PC-9 (cell line): ENCODE results near the gene TBC1D22A. TPM values are rescaled to one million over a fixed set of nuclear protein-coding genes. Genes with fewer than 3 reads are reported as not detected.
"Not testable (repeated sequence)": the region's sequence is repeated elsewhere in the genome, so short reads cannot be mapped to it uniquely, and the experiment has no call there.

Experiments
- BruUV-seq: library from RNA; stranded (reverse); fragments of 400-500 nt; replicated peaks from 2 replicates; lab custom pipeline; 2021; lab: Mats Ljungman, UMichigan
- CTCF ChIA-PET: fragments of 300-600 bp; sonication (Branson Sonifier 250); formaldehyde crosslinking; loops from one replicate; lab custom pipeline; 2022; ENCODE audit warnings: antibody characterized with exemption; lab: Charles Lee
- POLR2A ChIA-PET: fragments of 300-600 bp; sonication (Branson Sonifier 250); formaldehyde crosslinking; loops from one replicate; lab custom pipeline; 2022; ENCODE audit warnings: antibody characterized with exemption; ENCODE audit not compliant: unreplicated experiment; lab: Charles Lee
- DNase-seq, 2 experiments: peaks; one replicate each; pipeline versions ENCODE4 v3.0.0 to v3.0.0-alpha.2; 2015 to 2022; ENCODE audit warnings: mixed read lengths in 1 of 2
- H2AFZ ChIP-seq: fragments of 200-600 bp; sonication (generic); 2 replicates; pipeline ENCODE4 v1.8.1; 2017; ENCODE audit warnings: antibody characterized with exemption
- H3F3A ChIP-seq: fragments of 200-600 bp; sonication (generic); 2 replicates; pipeline ENCODE4 v1.8.1; 2017; ENCODE audit warnings: antibody characterized with exemption, mild to moderate bottlenecking, low read depth; ENCODE audit not compliant: insufficient read depth
- H3K27ac ChIP-seq: fragments of 200-600 bp; sonication (generic); 2 replicates; pipeline ENCODE4 v1.6.1; 2016; ENCODE audit warnings: mixed run types
- H3K27me3 ChIP-seq: fragments of 200-600 bp; sonication (generic); 2 replicates; pipeline ENCODE4 v1.6.1; 2016; ENCODE audit warnings: low read depth, mixed run types; ENCODE audit not compliant: insufficient read depth
- H3K36me3 ChIP-seq: fragments of 200-600 bp; sonication (generic); 2 replicates; pipeline ENCODE4 v1.6.1; 2016; ENCODE audit warnings: low read depth, mixed run types
- H3K4me1 ChIP-seq: fragments of 200-600 bp; sonication (generic); replicated peaks from 2 replicates; pipeline ENCODE4 v1.6.1; 2016; ENCODE audit warnings: mixed run types; ENCODE audit not compliant: insufficient read depth
- H3K4me2 ChIP-seq: fragments of 200-600 bp; sonication (generic); 2 replicates; pipeline ENCODE4 v1.6.1; 2017; ENCODE audit warnings: mixed run types
- H3K4me3 ChIP-seq: fragments of 200-600 bp; sonication (generic); 2 replicates; pipeline ENCODE4 v1.6.1; 2016; ENCODE audit warnings: mixed run types
- H3K79me2 ChIP-seq: fragments of 200-600 bp; sonication (generic); 2 replicates; pipeline ENCODE4 v1.6.1; 2017; ENCODE audit warnings: low read depth, mixed run types
- H3K9me2 ChIP-seq: fragments of 200-600 bp; sonication (generic); 2 replicates; pipeline ENCODE4 v1.8.1; 2017; ENCODE audit warnings: mild to moderate bottlenecking; ENCODE audit not compliant: insufficient read depth
- H3K9me3 ChIP-seq: fragments of 200-600 bp; sonication (generic); 2 replicates; pipeline ENCODE4 v1.8.1; 2016; ENCODE audit warnings: low read depth; ENCODE audit not compliant: insufficient read depth
- H4K20me1 ChIP-seq: fragments of 200-600 bp; sonication (generic); 2 replicates; pipeline ENCODE4 v1.8.1; 2017; ENCODE audit not compliant: insufficient read depth
- EZH2 ChIP-seq: fragments of 200-600 bp; sonication (generic); IDR thresholded peaks from 2 replicates; pipeline ENCODE4 v1.8.0; 2017; ENCODE audit warnings: antibody characterized with exemption, low read depth
- intact Hi-C: fragments of 100-400 bp; cut with micrococcal nuclease; formaldehyde crosslinking; loops from one replicate; pipeline ENCODE4 v1.10.0; 2022; ENCODE audit not compliant: unreplicated experiment
- total RNA-seq: library from RNA; stranded (reverse); gene quantifications from 2 replicates; pipeline ENCODE4 v1.2.3, GENCODE V29; 2021
- TF ChIP-seq, protein P1 (sequence below): fragments of 200-600 bp; sonication (generic); conservative IDR thresholded peaks from 2 replicates; pipeline ENCODE4 v1.6.1; 2017; ENCODE audit warnings: mixed run types, antibody characterized with exemption, mild to moderate bottlenecking, moderate library complexity

Gene TBC1D22A
- total RNA-seq, 1 experiment from 2014 or later = 40.3 TPM

DNA sequence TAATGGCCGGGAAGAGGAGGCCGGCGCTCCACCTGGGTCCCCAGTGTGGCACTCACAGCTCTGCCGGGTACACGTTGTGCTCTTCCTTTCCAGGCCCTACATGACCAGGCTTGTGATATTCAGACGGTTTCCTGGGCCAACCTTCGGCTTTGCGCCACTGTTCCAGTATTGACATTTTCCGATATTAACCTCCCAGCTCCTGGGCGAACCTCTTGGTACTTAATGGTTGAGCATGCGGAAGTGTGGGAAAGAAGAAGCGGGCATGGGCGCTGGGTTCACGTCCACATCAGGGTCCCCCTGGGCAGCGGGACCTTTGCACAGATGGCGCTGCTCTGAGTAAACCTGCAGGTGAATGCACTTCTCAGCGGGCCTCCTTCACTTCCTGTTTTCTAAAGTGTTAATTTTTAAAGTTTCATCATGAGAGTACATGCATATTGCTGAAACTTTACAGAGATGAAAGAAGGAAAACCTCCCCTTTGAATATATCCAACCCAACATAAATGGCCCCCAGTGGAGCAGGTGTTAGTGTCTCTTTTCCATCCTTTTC, 286.7 kb downstream of the TBC1D22A start:
- no peak overlapping the region for H3K4me3 ChIP-seq
- H3K79me2 ChIP-seq = no peaks in the 10 kb centered on the region
- H2AFZ ChIP-seq = no peak overlapping the region
- no peaks in the 10 kb centered on the region for H3K9me3 ChIP-seq
- TF ChIP-seq, protein P1, sequence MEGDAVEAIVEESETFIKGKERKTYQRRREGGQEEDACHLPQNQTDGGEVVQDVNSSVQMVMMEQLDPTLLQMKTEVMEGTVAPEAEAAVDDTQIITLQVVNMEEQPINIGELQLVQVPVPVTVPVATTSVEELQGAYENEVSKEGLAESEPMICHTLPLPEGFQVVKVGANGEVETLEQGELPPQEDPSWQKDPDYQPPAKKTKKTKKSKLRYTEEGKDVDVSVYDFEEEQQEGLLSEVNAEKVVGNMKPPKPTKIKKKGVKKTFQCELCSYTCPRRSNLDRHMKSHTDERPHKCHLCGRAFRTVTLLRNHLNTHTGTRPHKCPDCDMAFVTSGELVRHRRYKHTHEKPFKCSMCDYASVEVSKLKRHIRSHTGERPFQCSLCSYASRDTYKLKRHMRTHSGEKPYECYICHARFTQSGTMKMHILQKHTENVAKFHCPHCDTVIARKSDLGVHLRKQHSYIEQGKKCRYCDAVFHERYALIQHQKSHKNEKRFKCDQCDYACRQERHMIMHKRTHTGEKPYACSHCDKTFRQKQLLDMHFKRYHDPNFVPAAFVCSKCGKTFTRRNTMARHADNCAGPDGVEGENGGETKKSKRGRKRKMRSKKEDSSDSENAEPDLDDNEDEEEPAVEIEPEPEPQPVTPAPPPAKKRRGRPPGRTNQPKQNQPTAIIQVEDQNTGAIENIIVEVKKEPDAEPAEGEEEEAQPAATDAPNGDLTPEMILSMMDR = no peak
- TF ChIP-seq EZH2 = no peak
- BruUV-seq = no TSS peak
- H4K20me1 ChIP-seq = peaks cover 32% of the 10 kb centered on the region
- H3K27me3 ChIP-seq = no peaks in the 10 kb centered on the region
- H3K4me1 ChIP-seq = no peaks in the 10 kb centered on the region
- H3K9me2 ChIP-seq = no peaks in the 10 kb centered on the region
- H3F3A ChIP-seq = peaks cover 2% of the 10 kb centered on the region; the same call in 1 of the 2 replicates
- intact Hi-C loops = no loop called here
- CTCF ChIA-PET = no interaction called here
- no peak for DNase-seq
- no peaks in the 10 kb centered on the region for H3K36me3 ChIP-seq
- POLR2A ChIA-PET = no interaction called here
- H3K27ac ChIP-seq = no peak overlapping the region
- H3K4me2 ChIP-seq = no peak overlapping the region

DNA sequence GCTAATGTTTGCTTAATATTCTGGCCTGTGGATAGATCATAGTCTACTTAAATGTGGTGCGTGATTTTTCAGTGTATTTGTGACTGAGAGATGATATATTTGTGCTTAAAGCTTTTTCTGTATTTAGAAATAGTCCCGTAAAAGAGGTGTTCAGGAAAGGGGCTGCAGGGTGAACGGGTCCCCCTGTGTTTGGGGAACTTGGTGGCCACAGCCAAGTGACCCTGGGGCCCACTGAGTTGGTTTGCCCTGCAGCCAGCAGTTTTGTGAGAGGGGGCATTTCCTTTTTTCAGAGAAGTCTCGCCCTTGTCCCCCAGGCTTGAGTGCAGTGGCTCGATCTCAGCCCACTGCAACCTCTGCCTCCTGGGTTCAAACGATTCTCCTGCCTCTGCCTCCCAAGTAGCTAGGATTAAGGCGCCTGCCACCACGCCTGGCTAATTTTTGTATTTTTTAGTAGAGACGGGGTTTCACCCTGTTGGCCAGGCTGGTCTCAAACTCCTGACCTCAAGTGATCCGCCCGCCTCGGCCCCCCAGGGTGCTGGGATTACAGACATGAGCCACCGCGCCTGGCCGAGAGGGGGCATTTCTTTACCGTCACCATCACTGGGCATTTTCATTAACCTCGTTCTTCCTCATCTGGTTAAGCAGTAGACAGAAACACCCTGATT, 287.4 kb downstream of the TBC1D22A start:
- H3K9me3 ChIP-seq, POLR2A ChIA-PET, H3K4me2 ChIP-seq, H3K27ac ChIP-seq, H2AFZ ChIP-seq, H3K36me3 ChIP-seq, H3K4me3 ChIP-seq, H3F3A ChIP-seq, H3K4me1 ChIP-seq, DNase-seq, CTCF ChIA-PET, H3K27me3 ChIP-seq, intact Hi-C loops, BruUV-seq, H3K79me2 ChIP-seq, H3K9me2 ChIP-seq: not testable (repeated sequence)
- H4K20me1 ChIP-seq = peaks cover 29% of the 10 kb centered on the region

DNA sequence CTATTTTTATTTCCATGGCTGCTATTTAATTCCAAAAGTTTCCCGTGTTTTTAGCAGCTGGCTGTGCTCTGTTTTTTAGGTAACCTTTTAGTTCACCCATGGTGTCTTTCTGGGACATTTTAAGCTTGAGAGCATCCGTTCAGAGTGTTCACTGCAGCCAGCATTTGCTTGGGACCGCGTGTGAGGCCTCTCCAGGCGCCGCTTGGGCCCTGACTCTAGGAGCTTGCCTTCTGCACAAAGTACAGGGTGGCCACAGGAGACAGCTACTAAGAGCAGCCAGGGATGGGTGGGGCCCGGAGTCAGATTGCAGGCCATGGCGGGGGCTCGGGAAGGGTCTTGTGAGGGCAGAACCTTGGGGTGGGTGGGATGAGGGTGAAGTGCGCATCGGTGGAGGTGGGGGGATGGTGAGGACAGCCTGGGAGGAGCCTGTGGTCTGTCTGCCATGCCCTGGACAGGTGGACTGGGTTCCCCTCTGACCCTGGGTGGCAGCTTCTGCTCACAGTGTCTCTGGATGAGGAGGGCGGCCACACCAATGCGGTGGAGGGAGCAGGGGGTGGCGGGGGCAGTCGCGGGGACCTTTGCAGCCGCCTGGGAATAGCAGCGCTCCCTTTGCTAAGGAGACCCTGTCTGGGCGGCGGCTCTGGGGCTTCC, 288.1 kb downstream of the TBC1D22A start:
- Histone ChIP-seq H3K4me2 (no peak overlapping the region), H3K36me3 (no peaks in the 10 kb centered on the region), H3K27ac (no peak overlapping the region), H3K9me3 (no peaks in the 10 kb centered on the region), H3K4me1 (no peaks in the 10 kb centered on the region), H3K79me2 (no peaks in the 10 kb centered on the region), H3K27me3 (no peaks in the 10 kb centered on the region), H3K4me3 (no peak overlapping the region), H3F3A (no peaks in the 10 kb centered on the region), H4K20me1 (peaks cover 25% of the 10 kb centered on the region), H2AFZ (no peak overlapping the region), H3K9me2 (no peaks in the 10 kb centered on the region)
- CTCF ChIA-PET = no interaction called here
- DNase-seq = no peak
- intact Hi-C loops = no loop called here
- POLR2A ChIA-PET = interaction anchor here (0.6 kb wide), 1 partner anchor 18 kb away, joined by 3 read pairs; no protein-coding TSS in a partner anchor
- no TSS peak for BruUV-seq
- TF ChIP-seq, protein P1 = no peak
- TF ChIP-seq EZH2 = no peak
